Left lung (tissue), 10 donors: ENCODE results near the gene UPF2. TPM values are rescaled to one million over a fixed set of nuclear protein-coding genes. Genes with fewer than 3 reads are reported as not detected.

Source experiments
- ATAC-seq: fragments of 200-7000 bp; cut with Tn5 transposase; one replicate; pipeline ENCODE4 v1.9.1; 2020; ENCODE audit warnings: moderate library complexity
- DNase-seq, 4 donors: peaks; one replicate each; pipeline ENCODE4 v3.0.0-alpha.2; 2013 to 2020
- H3K27ac ChIP-seq, 2 donors: fragments of 200-600 bp; sonication (generic) in 1 of 2; one replicate each; pipeline versions ENCODE4 v1.5.0 to v1.8.0; 2020 to 2021
- H3K27me3 ChIP-seq, 2 donors: fragments of 200-600 bp; sonication (generic) in 1 of 2; one replicate each; pipeline versions ENCODE4 v1.5.0 to v1.8.0; 2020 to 2021
- H3K36me3 ChIP-seq, 2 donors: fragments of 200-600 bp; sonication (generic) in 1 of 2; one replicate each; pipeline versions ENCODE4 v1.5.0 to v1.8.0; 2020 to 2021
- H3K4me1 ChIP-seq, 2 donors: fragments of 200-600 bp; one replicate each; pipeline ENCODE4 v1.8.0; 2021
- H3K4me3 ChIP-seq, 2 donors: fragments of 200-600 bp; sonication (generic) in 1 of 2; one replicate each; pipeline versions ENCODE4 v1.5.0 to v1.8.0; 2020 to 2021; ENCODE audit warnings: mild to moderate bottlenecking in 1 of 2
- H3K9me3 ChIP-seq, 2 donors: fragments of 200-600 bp; sonication (generic) in 1 of 2; one replicate each; pipeline versions ENCODE4 v1.5.0 to v1.8.0; 2020 to 2021
- intact Hi-C, 2 donors: fragments of 100-400 bp; cut with DNase I; formaldehyde crosslinking; loops; one replicate each; pipeline versions ENCODE4 v1.11.2 to v1.14.2; 2022
- polyA plus RNA-seq, 6 donors: library from polyadenylated mRNA; unstranded; fragments of 120-200 nt; gene quantifications; one replicate each; pipeline ENCODE4 v1.2.1, GENCODE V29; 2013; ENCODE audit not compliant: insufficient read length in 6 of 6
- total RNA-seq, 2 donors: library from RNA; stranded (reverse); fragmentation: NEBNext Ultra II Directional; extraction: Animal tissue kit (Norgen Biotek cat#: 25700); gene quantifications; one replicate each; pipeline ENCODE4 v1.2.1, GENCODE V29; 2021
- TF ChIP-seq, protein P1 (sequence below), 2 donors: fragments of 200-600 bp; sonication (generic) in 1 of 2; IDR thresholded peaks; one replicate each; pipeline versions ENCODE4 v1.5.0 to v1.8.0; 2021; ENCODE audit warnings: antibody characterized with exemption in 2 of 2
- donor health status: DM: no; HTN: yes; CAD: no.
- donor health status: DM: no; HTN: no; CAD: no.

UPF2 gene
- total and polyA plus RNA-seq, 8 donors, result 14.5 to 44.3 (median 33.2) TPM

DNA sequence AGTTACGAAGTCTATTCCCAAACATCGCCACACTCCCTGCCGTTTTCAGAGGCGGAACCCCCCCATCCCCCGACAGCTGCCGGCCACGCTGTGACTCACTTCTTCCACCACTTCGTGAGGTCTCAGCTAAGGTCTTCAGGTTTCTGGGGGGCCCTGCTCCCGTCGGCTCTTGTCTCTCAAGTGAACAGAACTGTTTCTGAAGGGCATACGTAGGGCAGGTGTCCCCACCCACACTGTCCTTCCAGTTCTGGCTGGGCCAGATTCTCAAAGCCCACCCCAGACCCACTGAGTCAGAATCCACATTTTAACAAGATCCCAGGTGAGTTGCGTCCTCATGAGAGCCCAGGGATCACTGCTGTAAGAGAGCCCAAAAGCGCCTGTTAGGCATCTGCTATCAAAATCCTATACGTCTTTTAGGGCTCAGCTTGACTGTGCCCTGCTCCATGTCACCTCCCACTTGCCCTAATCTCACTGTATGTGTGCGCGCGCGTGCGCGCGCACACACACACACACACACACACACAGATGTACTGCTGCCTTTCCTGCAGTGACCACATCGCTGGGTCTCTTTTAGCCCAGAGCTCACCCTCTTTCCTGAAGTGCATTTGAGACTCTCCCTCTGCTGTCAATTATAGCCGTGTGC lies 140.7 kb downstream of the UPF2 start:
- TF ChIP-seq, protein P1, sequence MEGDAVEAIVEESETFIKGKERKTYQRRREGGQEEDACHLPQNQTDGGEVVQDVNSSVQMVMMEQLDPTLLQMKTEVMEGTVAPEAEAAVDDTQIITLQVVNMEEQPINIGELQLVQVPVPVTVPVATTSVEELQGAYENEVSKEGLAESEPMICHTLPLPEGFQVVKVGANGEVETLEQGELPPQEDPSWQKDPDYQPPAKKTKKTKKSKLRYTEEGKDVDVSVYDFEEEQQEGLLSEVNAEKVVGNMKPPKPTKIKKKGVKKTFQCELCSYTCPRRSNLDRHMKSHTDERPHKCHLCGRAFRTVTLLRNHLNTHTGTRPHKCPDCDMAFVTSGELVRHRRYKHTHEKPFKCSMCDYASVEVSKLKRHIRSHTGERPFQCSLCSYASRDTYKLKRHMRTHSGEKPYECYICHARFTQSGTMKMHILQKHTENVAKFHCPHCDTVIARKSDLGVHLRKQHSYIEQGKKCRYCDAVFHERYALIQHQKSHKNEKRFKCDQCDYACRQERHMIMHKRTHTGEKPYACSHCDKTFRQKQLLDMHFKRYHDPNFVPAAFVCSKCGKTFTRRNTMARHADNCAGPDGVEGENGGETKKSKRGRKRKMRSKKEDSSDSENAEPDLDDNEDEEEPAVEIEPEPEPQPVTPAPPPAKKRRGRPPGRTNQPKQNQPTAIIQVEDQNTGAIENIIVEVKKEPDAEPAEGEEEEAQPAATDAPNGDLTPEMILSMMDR (IDR thresholded peaks at IDR 0.05), result no peak

DNA sequence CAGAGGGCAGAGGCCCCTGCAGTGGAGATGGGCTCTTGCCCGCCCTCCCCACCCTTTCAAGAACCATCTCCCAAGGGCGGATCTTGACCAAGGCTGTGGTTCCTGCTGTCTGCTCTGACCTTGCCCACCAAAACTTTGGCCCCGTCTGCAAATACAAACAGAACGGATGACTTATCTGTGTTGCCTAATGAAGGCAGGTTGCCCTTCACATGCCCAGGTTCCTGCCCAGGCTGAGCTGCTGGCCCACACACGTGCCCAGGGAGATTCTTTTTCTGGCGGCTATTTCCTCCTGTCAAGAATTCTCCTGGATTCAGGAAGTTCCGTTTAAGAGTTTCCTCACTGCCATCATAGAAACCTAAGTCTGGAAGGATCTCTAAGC lies 141.2 kb downstream of the UPF2 start:
- Histone ChIP-seq H3K9me3 (no peaks in the 10 kb centered on the region), H3K4me3 (no peak overlapping the region), H3K36me3 (no peaks in the 10 kb centered on the region), H3K27ac (no peak overlapping the region), H3K27me3 (no peaks in the 10 kb centered on the region), H3K4me1 (no peaks in the 10 kb centered on the region)
- TF ChIP-seq, protein P1 (IDR thresholded peaks at IDR 0.05), result no peak
- intact Hi-C loops, result no loop called here
- DNase-seq, result no peak
- ATAC-seq, result no peak

More for the DNA sequence above, 140.7 kb downstream of the UPF2 start:
- H3K9me3 ChIP-seq, result no peaks in the 10 kb centered on the region
- no peak overlapping the region for H3K4me3 ChIP-seq
- H3K4me1 ChIP-seq, result no peaks in the 10 kb centered on the region
- ATAC-seq (no peak), DNase-seq (peak in 1 of 4 donors; percentile 40)
- intact Hi-C loops, result no loop called here
- H3K36me3 ChIP-seq, result no peaks in the 10 kb centered on the region
- no peaks in the 10 kb centered on the region for H3K27me3 ChIP-seq
- H3K27ac ChIP-seq, result no peak overlapping the region

DNA sequence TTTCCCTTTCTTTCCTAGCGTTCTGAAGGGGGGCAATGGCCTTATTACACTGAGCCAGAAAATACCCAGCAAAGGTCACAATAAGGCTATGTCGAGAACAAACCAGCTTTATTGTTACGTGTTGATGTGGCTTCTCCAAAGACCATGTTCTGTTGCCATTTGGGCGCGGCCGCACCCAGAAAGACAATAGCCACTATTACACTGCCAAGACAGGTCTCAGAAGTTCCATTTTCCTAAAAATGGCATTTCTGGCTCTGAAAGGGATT lies 141.6 kb downstream of the UPF2 start:
- Histone ChIP-seq H3K27ac (no peak overlapping the region), H3K4me3 (no peak overlapping the region), H3K4me1 (no peaks in the 10 kb centered on the region), H3K27me3 (no peaks in the 10 kb centered on the region), H3K9me3 (no peaks in the 10 kb centered on the region), H3K36me3 (no peaks in the 10 kb centered on the region)
- intact Hi-C loops, result no loop called here
- TF ChIP-seq, protein P1 (IDR thresholded peaks at IDR 0.05), result no peak
- no peak for ATAC-seq
- DNase-seq, result no peak

DNA sequence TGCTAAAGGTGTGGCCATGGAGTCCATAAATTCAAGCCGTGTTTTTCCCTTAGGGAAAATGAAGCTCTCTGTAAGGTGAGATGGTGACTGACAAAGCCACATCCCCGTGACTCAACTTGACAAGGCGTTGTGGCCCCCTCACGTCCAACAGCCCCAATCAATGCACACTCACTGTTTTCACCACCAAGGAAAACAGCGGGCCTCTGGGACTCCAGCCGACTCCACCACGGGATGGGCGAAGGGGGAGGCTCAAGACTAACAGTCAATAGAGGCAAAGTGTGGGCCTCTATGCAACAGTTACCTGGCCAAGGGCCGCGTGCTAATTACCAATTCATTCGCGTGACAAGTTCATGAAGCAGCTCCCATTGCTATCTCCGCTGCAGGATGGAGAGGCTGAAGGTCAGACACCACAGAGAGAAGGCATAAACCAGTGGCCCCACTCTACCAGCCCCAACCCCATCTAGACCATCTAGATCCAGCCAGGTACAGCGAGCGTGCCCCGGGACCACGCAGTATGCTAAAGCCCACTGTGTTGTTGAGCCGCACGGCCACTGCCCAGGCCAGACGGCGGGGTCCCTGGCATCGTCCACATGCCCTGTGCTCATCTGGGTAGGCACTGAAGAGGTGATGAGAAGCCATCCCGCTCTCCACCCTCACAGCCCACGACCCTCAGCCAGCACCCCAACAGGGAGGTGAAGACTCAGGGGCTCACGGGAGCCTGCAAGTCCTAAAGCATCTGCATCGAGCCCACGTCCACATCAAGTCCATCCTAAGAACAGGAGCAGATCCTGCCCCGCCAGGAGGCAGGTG lies 143.3 kb downstream of the UPF2 start:
- Histone ChIP-seq H3K27me3 (no peaks in the 10 kb centered on the region), H3K36me3 (no peaks in the 10 kb centered on the region), H3K4me3 (no peak overlapping the region), H3K27ac (no peak overlapping the region), H3K9me3 (no peaks in the 10 kb centered on the region), H3K4me1 (no peaks in the 10 kb centered on the region)
- DNase-seq (peak in 1 of 4 donors; percentile 57), ATAC-seq (no peak)
- TF ChIP-seq, protein P1 (IDR thresholded peaks at IDR 0.05), result no peak
- intact Hi-C loops, result no loop called here

DNA sequence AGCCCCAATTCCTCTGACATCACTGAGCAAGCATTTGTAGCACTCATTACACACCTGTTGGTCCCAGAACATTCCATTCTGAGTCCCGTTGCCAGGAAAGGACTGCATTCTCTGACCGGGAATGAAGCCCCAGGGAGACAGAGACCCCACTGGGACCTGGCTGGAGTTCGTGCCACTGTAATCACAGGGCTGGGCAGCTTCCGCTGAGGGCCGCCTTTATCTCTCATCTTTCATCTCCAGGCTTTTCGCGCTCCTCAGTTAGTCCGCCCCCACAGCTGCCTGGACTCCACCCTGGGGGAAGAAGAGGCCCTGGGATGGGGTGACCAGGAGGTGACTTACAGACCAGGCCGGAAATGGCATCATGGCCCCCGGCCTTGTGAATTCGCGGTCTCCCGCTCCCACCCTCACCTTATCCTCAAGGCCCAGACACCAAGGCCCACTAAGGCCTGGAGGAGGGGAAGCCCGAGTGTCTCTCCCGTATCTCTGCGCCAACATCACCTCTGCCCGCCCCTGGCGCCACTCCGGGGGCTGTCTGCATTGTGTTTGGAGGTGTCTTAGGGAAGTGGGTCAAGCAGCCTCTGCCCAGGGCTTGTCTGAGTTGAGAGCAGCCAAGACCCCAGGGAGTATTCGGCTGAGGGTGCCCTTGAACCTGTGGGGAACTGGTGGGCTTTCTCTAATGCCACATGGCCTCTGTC lies 144.1 kb downstream of the UPF2 start:
- H3K4me1 ChIP-seq, result no peaks in the 10 kb centered on the region
- DNase-seq (peak in 3 of 4 donors; percentile 36 to 81 (median 72)), ATAC-seq (peak; percentile 89)
- no peaks in the 10 kb centered on the region for H3K36me3 ChIP-seq
- no peaks in the 10 kb centered on the region for H3K9me3 ChIP-seq
- intact Hi-C loops, result no loop called here
- no peak overlapping the region for H3K4me3 ChIP-seq
- TF ChIP-seq, protein P1 (IDR thresholded peaks at IDR 0.05), result no peak
- H3K27me3 ChIP-seq, result no peaks in the 10 kb centered on the region
- peak overlapping the region; percentile 39 to 63 for H3K27ac ChIP-seq
